HEK293 (cell line): ENCODE measurements around the gene C11orf91.

Source experiments
- CTCF ChIP-seq: fragments of 450-650 bp; formaldehyde crosslinking; IDR thresholded peaks from 2 replicates; pipeline ENCODE4 v1.5.1; 2016; ENCODE audit warnings: missing biosample characterization, missing genetic modification characterization
- GFI1B ChIP-seq: fragments of 450-650 bp; formaldehyde crosslinking; IDR thresholded peaks from 2 replicates; pipeline ENCODE4 v1.5.1; 2016; ENCODE audit warnings: missing biosample characterization, missing genetic modification characterization
- HOXD13 ChIP-seq: sonication (generic); formaldehyde crosslinking; IDR thresholded peaks from 2 replicates; pipeline ENCODE4 v1.8.0; 2022; ENCODE audit warnings: missing genetic modification reagents, borderline replicate concordance
- PATZ1 ChIP-seq: fragments of 450-650 bp; formaldehyde crosslinking; IDR thresholded peaks from 2 replicates; pipeline ENCODE4 v1.5.1; 2016; ENCODE audit warnings: missing biosample characterization, missing genetic modification characterization
- PRDM1 ChIP-seq: fragments of 450-650 bp; formaldehyde crosslinking; IDR thresholded peaks from 2 replicates; pipeline ENCODE4; 2016; ENCODE audit warnings: missing biosample characterization, missing genetic modification characterization
- PRDM2 ChIP-seq: fragments of 450-650 bp; formaldehyde crosslinking; IDR thresholded peaks from 2 replicates; pipeline ENCODE4 v1.5.1; 2016; ENCODE audit warnings: missing biosample characterization, missing genetic modification characterization, borderline replicate concordance
- ZBTB17 ChIP-seq: fragments of 450-650 bp; formaldehyde crosslinking; IDR thresholded peaks from 2 replicates; pipeline ENCODE4 v1.5.1; 2016; ENCODE audit warnings: missing biosample characterization, missing genetic modification characterization
- ZBTB20 ChIP-seq: fragments of 450-650 bp; formaldehyde crosslinking; IDR thresholded peaks from 2 replicates; pipeline ENCODE4 v1.5.1; 2016; ENCODE audit warnings: missing biosample characterization, missing genetic modification characterization
- ZBTB8A ChIP-seq: fragments of 450-650 bp; formaldehyde crosslinking; IDR thresholded peaks from 2 replicates; pipeline ENCODE4 v1.5.1; 2016; ENCODE audit warnings: missing biosample characterization, missing genetic modification characterization
- ZEB2 ChIP-seq: fragments of 450-650 bp; formaldehyde crosslinking; IDR thresholded peaks from 2 replicates; pipeline ENCODE4 v1.5.1; 2016; ENCODE audit warnings: missing biosample characterization, missing genetic modification characterization
- ZFHX2 ChIP-seq: fragments of 450-650 bp; formaldehyde crosslinking; conservative IDR thresholded peaks from 2 replicates; pipeline ENCODE4 v1.5.1; 2016; ENCODE audit warnings: missing biosample characterization, missing genetic modification characterization
- ZFP69B ChIP-seq: fragments of 450-650 bp; formaldehyde crosslinking; IDR thresholded peaks from 2 replicates; pipeline ENCODE4 v1.5.1; 2016; ENCODE audit warnings: missing biosample characterization, missing genetic modification characterization
- ZNF133 ChIP-seq: fragments of 450-650 bp; formaldehyde crosslinking; IDR thresholded peaks from 2 replicates; pipeline ENCODE4 v1.5.1; 2016; ENCODE audit warnings: missing biosample characterization, missing genetic modification characterization
- ZNF16 ChIP-seq: fragments of 450-650 bp; formaldehyde crosslinking; IDR thresholded peaks from 2 replicates; pipeline ENCODE4 v1.5.1; 2016; ENCODE audit warnings: low read depth, missing biosample characterization, missing genetic modification characterization
- ZNF169 ChIP-seq: fragments of 450-650 bp; formaldehyde crosslinking; IDR thresholded peaks from 2 replicates; pipeline ENCODE4 v1.5.1; 2016; ENCODE audit warnings: missing biosample characterization, missing genetic modification characterization
- ZNF335 ChIP-seq: fragments of 450-650 bp; formaldehyde crosslinking; conservative IDR thresholded peaks from 2 replicates; pipeline ENCODE4 v1.5.1; 2016; ENCODE audit warnings: missing biosample characterization, missing genetic modification characterization
- ZNF354C ChIP-seq: fragments of 450-650 bp; formaldehyde crosslinking; IDR thresholded peaks from 2 replicates; pipeline ENCODE4 v1.5.1; 2016; ENCODE audit warnings: missing biosample characterization, missing genetic modification characterization, low read depth, borderline replicate concordance
- ZNF394 ChIP-seq: fragments of 450-650 bp; formaldehyde crosslinking; IDR thresholded peaks from 2 replicates; pipeline ENCODE4 v1.5.1; 2016; ENCODE audit warnings: missing biosample characterization, missing genetic modification characterization, mild to moderate bottlenecking, moderate library complexity, borderline replicate concordance
- ZNF518A ChIP-seq: fragments of 450-650 bp; formaldehyde crosslinking; conservative IDR thresholded peaks from 2 replicates; pipeline ENCODE4 v1.5.1; 2016; ENCODE audit warnings: low read depth, missing biosample characterization, missing genetic modification characterization
- ZNF529 ChIP-seq: fragments of 450-650 bp; formaldehyde crosslinking; IDR thresholded peaks from 2 replicates; pipeline ENCODE4 v1.5.1; 2017; ENCODE audit warnings: missing genetic modification characterization, missing biosample characterization; ENCODE audit not compliant: insufficient replicate concordance
- ZNF600 ChIP-seq: fragments of 450-650 bp; formaldehyde crosslinking; IDR thresholded peaks from 2 replicates; pipeline ENCODE4 v1.5.1; 2016; ENCODE audit warnings: missing biosample characterization, missing genetic modification characterization
- ZNF645 ChIP-seq: fragments of 450-650 bp; formaldehyde crosslinking; IDR thresholded peaks from 2 replicates; pipeline ENCODE4; 2016; ENCODE audit warnings: missing biosample characterization, missing genetic modification characterization
- ZNF664 ChIP-seq: fragments of 450-650 bp; formaldehyde crosslinking; IDR thresholded peaks from 2 replicates; pipeline ENCODE4 v1.5.1; 2016; ENCODE audit warnings: missing biosample characterization, missing genetic modification characterization
- ZNF707 ChIP-seq: fragments of 450-650 bp; formaldehyde crosslinking; IDR thresholded peaks from 2 replicates; pipeline ENCODE4 v1.5.1; 2016; ENCODE audit warnings: missing biosample characterization, missing genetic modification characterization

The C11orf91 gene

GRCh38 chr11:33736148-33736812 lies 35.7 kb upstream of the C11orf91 start, which contains the start of gene CD59 (continued):
- no peak for TF ChIP-seq ZNF645
- no peak for TF ChIP-seq ZFP69B
- TF ChIP-seq ZNF394 (tag by site-specific recombination) = no peak; the same call in 1 of the 2 replicates
- TF ChIP-seq ZBTB20 = peak; percentile 43; the same call in 1 of the 2 replicates
- TF ChIP-seq ZNF707 (tag by site-specific recombination) = no peak
- peak; percentile 71 for TF ChIP-seq ZFHX2 (tag by site-specific recombination)
- TF ChIP-seq ZNF529 = no peak
- peak; percentile 75 for TF ChIP-seq ZNF335 (tag by site-specific recombination)
- peak; percentile 71 for TF ChIP-seq ZEB2 (tag by site-specific recombination)
- TF ChIP-seq GFI1B (tag by site-specific recombination) = no peak
- no peak for TF ChIP-seq ZNF16 (tag by site-specific recombination)
- TF ChIP-seq ZBTB17 (tag by site-specific recombination) = no peak
- no peak for TF ChIP-seq PRDM1 (tag by site-specific recombination)
- TF ChIP-seq CTCF (tag by site-specific recombination) = no peak
- no peak for TF ChIP-seq ZNF518A (tag by site-specific recombination)
- no peak for TF ChIP-seq ZNF133
- no peak for TF ChIP-seq ZNF354C (tag by site-specific recombination)
- no peak for TF ChIP-seq PRDM2 (tag by site-specific recombination)
- peak; percentile 89 for TF ChIP-seq PATZ1 (tag by site-specific recombination)
- TF ChIP-seq HOXD13 (CRISPR knock-in tag) = no peak
- no peak for TF ChIP-seq ZNF169 (tag by site-specific recombination)
- TF ChIP-seq ZNF664 (tag by site-specific recombination) = no peak
- TF ChIP-seq ZNF600 = no peak
- TF ChIP-seq ZBTB8A = peak; percentile 36; the same call in 1 of the 2 replicates
